ENCODE measurements around the gene NPAS4.

The NPAS4 gene

GRCh38 chr11:66471142-66471541 lies 50.3 kb downstream of the NPAS4 start:
- peaks cover 11% of the 10 kb centered on the region; the same call in 1 of the 2 replicates for H3K4me1 ChIP-seq (ENCODE audit: insufficient read depth, low read length)
- peaks cover 2% of the 10 kb centered on the region; the same call in 1 of the 2 replicates for H3K36me3 ChIP-seq (ENCODE audit: insufficient read depth, low read length)
- H3K9me3 ChIP-seq (ENCODE audit: control insufficient read depth, insufficient read depth, low read length) = no peaks in the 10 kb centered on the region
- H3K9ac ChIP-seq (ENCODE audit: low read depth, low read length) = no peak overlapping the region

- peaks cover 2% of the 10 kb centered on the region; the same call in 1 of the 2 replicates for H3K36me3 ChIP-seq (ENCODE audit: insufficient read depth, low read length)
These were observed 51.2 kb downstream of the NPAS4 start for GRCh38 chr11:66472054-66472453.

GRCh38 chr11:66473167-66473566 lies 52.3 kb downstream of the NPAS4 start:
- H3K36me3 ChIP-seq (ENCODE audit: insufficient read depth, low read length) = peaks cover 2% of the 10 kb centered on the region; the same call in 1 of the 2 replicates
- H3K9ac ChIP-seq (ENCODE audit: low read depth, low read length) = no peak overlapping the region
- peaks cover 16% of the 10 kb centered on the region; the same call in 1 of the 2 replicates for H3K4me1 ChIP-seq (ENCODE audit: insufficient read depth, low read length)
- H3K9me3 ChIP-seq (ENCODE audit: control insufficient read depth, insufficient read depth, low read length) = no peaks in the 10 kb centered on the region

More at GRCh38 chr11:66472054-66472453, 51.2 kb downstream of the NPAS4 start:
- no peaks in the 10 kb centered on the region for H3K9me3 ChIP-seq (ENCODE audit: control insufficient read depth, insufficient read depth, low read length)
- H3K9ac ChIP-seq (ENCODE audit: low read depth, low read length) = no peak overlapping the region
- peaks cover 16% of the 10 kb centered on the region; the same call in 1 of the 2 replicates for H3K4me1 ChIP-seq (ENCODE audit: insufficient read depth, low read length)

- no peaks in the 10 kb centered on the region for H3K9me3 ChIP-seq (ENCODE audit: control insufficient read depth, insufficient read depth, low read length)
- H3K9ac ChIP-seq (ENCODE audit: low read depth, low read length) = no peak overlapping the region
- H3K36me3 ChIP-seq (ENCODE audit: insufficient read depth, low read length) = peaks cover 2% of the 10 kb centered on the region; the same call in 1 of the 2 replicates
- H3K4me1 ChIP-seq (ENCODE audit: insufficient read depth, low read length) = peaks cover 16% of the 10 kb centered on the region; the same call in 1 of the 2 replicates
These were observed 53.0 kb downstream of the NPAS4 start for GRCh38 chr11:66473608-66474515.

GRCh38 chr11:66475349-66476172 lies 54.7 kb downstream of the NPAS4 start:
- peaks cover 2% of the 10 kb centered on the region; the same call in 1 of the 2 replicates for H3K36me3 ChIP-seq (ENCODE audit: insufficient read depth, low read length)
- no peaks in the 10 kb centered on the region for H3K9me3 ChIP-seq (ENCODE audit: control insufficient read depth, insufficient read depth, low read length)
- no peak overlapping the region for H3K9ac ChIP-seq (ENCODE audit: low read depth, low read length)
- peaks cover 6% of the 10 kb centered on the region; the same call in 1 of the 2 replicates for H3K4me1 ChIP-seq (ENCODE audit: insufficient read depth, low read length)
